ENCODE measurements around the gene COL12A1.

GRCh38 chr6:75147512-75147911 lies 58.3 kb downstream of the COL12A1 start:
- no peak for TF ChIP-seq POLR2A (conservative IDR thresholded peaks at IDR 0.05)
- TF ChIP-seq ZFX (CRISPR knock-in tag; IDR thresholded peaks at IDR 0.05) = no peak
- no peak for TF ChIP-seq CTCF (IDR thresholded peaks at IDR 0.05 in 2 of 3, conservative IDR thresholded peaks at IDR 0.05 in 1 of 3; ENCODE audit: insufficient read depth in 2 of 3, low read depth in 1 of 3, low read length in 3 of 3)
- no peak for TF ChIP-seq JUNB (CRISPR knock-in tag; conservative IDR thresholded peaks at IDR 0.05)
- no peak for TF ChIP-seq NR3C1 (CRISPR knock-in tag; IDR thresholded peaks at IDR 0.05)
- TF ChIP-seq USF1 (CRISPR knock-in tag; IDR thresholded peaks at IDR 0.05) = no peak

Data from K562 (cell line).